Lower lobe of right lung (tissue), 2 donors: ENCODE data around the gene STAG1. TPM values are rescaled to one million over a fixed set of nuclear protein-coding genes. Genes with fewer than 3 reads are reported as not detected.

ENCODE experiments used
- ATAC-seq, 2 donors: fragments of 200-7000 bp; cut with Tn5 transposase; one replicate each; pipeline ENCODE4 v1.9.1; 2020 to 2022; ENCODE audit warnings: mild to moderate bottlenecking in 2 of 2, moderate library complexity in 2 of 2
- DNase-seq: peaks from one replicate; pipeline ENCODE4 v3.0.0-alpha.2; 2020
- H3K27ac ChIP-seq: fragments of 200-600 bp; one replicate; pipeline ENCODE4 v1.8.0; 2022
- H3K27me3 ChIP-seq: fragments of 200-600 bp; one replicate; pipeline ENCODE4 v1.8.0; 2022; ENCODE audit warnings: low read depth
- H3K36me3 ChIP-seq: fragments of 200-600 bp; one replicate; pipeline ENCODE4 v1.8.0; 2022; ENCODE audit warnings: mild to moderate bottlenecking
- H3K4me1 ChIP-seq: fragments of 200-600 bp; one replicate; pipeline ENCODE4 v1.8.0; 2022
- H3K4me3 ChIP-seq: fragments of 200-600 bp; one replicate; pipeline ENCODE4 v1.8.0; 2022; ENCODE audit warnings: mild to moderate bottlenecking
- H3K9me3 ChIP-seq: fragments of 200-600 bp; one replicate; pipeline ENCODE4 v1.8.0; 2022
- CTCF ChIP-seq: fragments of 200-600 bp; IDR thresholded peaks from one replicate; pipeline ENCODE4 v1.8.0; 2022; ENCODE audit warnings: antibody characterized with exemption, mild to moderate bottlenecking
- intact Hi-C: fragments of 100-400 bp; cut with DNase I; formaldehyde crosslinking; loops from one replicate; pipeline ENCODE4 v1.11.0; 2022
- total RNA-seq: library from RNA; stranded (reverse); fragmentation: NEBNext Ultra II Directional; extraction: Animal tissue kit (Norgen Biotek cat#: 25700); gene quantifications from one replicate; pipeline ENCODE4 v1.2.1, GENCODE V29; 2021
- donor health status: DM: no; HTN: yes; CAD: no; lungs with severe emphysema.

STAG1 gene
- total RNA-seq, 1 donor from 2014 or later: 41.3 TPM

GRCh38 chr3:136547293-136547692 lies 204.9 kb downstream of the STAG1 start:
- Histone ChIP-seq H3K36me3 (no peaks in the 10 kb centered on the region), H3K27me3 (no peaks in the 10 kb centered on the region), H3K4me3 (no peak overlapping the region), H3K4me1 (no peaks in the 10 kb centered on the region), H3K9me3 (no peaks in the 10 kb centered on the region), H3K27ac (no peak overlapping the region)
- DNase-seq (no peak), ATAC-seq (no peak)
- intact Hi-C loops: no loop called here
- no peak for TF ChIP-seq CTCF

- no peaks in the 10 kb centered on the region for H3K36me3 ChIP-seq
- H3K4me1 ChIP-seq: no peaks in the 10 kb centered on the region
- H3K4me3 ChIP-seq: no peak overlapping the region
- no peak for DNase-seq
- H3K27me3 ChIP-seq: no peaks in the 10 kb centered on the region
- H3K9me3 ChIP-seq: no peaks in the 10 kb centered on the region
- no peak for TF ChIP-seq CTCF
- no peak for ATAC-seq
- intact Hi-C loops: no loop called here
- H3K27ac ChIP-seq: no peak overlapping the region
Measured at GRCh38 chr3:136546720-136547119, 205.5 kb downstream of the STAG1 start.

DNA sequence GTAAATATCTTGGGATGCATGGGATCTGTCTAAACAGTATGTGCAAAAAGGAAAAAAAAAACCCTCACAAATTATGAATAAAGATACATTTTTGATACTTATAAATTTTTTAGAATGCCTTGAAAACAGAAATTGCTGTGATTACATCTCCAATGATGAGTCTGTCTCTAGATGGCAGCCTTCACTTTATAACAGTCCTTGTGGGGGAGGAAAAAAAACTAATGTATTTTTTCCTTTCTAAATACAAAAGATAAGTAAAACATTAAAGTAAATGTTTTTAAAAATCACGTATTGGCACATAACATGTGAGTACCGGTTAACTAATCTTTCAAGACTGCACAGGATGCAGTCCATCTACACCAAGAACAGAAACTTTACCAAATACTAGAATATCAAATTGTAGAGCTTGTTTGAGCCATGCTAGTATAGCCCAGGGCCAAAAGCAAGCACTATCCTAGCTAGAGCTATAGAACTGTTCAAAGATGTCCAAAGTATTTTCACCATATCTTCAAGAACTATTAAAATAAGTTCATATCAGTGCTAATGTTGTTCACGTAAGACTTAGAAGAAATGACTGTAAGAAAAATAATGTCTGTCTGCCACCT lies 206.4 kb downstream of the STAG1 start:
- H3K36me3 ChIP-seq: no peaks in the 10 kb centered on the region

DNA sequence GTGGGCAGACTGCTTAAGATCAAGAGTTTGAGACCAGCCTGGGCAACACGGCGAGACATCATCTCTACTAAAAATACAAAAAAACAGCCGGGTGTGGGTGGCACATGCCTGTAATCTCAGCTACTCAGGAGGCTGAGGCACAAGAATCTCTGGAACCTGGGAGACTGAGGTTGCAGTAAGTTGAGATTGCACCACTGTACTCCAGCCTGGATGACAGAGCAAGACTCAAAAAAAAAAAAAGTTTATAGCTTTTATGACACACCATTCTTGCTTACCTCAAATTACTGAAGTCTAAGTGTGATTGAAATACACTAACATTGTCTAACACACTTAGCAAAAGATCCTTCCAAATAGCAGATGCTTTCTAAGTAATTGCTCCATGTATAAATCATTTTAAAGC lies 207.6 kb downstream of the STAG1 start:
- H3K27ac ChIP-seq: no peak overlapping the region
- no peaks in the 10 kb centered on the region for H3K9me3 ChIP-seq
- H3K4me1 ChIP-seq: no peaks in the 10 kb centered on the region
- H3K36me3 ChIP-seq: no peaks in the 10 kb centered on the region
- no peak for ATAC-seq
- no peak for DNase-seq
- intact Hi-C loops: no loop called here
- TF ChIP-seq CTCF: no peak
- H3K4me3 ChIP-seq: no peak overlapping the region
- H3K27me3 ChIP-seq: no peaks in the 10 kb centered on the region

More for the DNA sequence above, 206.4 kb downstream of the STAG1 start:
- intact Hi-C loops: no loop called here
- TF ChIP-seq CTCF: peak; percentile 23
- H3K4me1 ChIP-seq: no peaks in the 10 kb centered on the region
- H3K27ac ChIP-seq: no peak overlapping the region
- no peaks in the 10 kb centered on the region for H3K27me3 ChIP-seq
- no peaks in the 10 kb centered on the region for H3K9me3 ChIP-seq
- DNase-seq (no peak), ATAC-seq (peak in 1 of 2 donors; percentile 46)
- no peak overlapping the region for H3K4me3 ChIP-seq

DNA sequence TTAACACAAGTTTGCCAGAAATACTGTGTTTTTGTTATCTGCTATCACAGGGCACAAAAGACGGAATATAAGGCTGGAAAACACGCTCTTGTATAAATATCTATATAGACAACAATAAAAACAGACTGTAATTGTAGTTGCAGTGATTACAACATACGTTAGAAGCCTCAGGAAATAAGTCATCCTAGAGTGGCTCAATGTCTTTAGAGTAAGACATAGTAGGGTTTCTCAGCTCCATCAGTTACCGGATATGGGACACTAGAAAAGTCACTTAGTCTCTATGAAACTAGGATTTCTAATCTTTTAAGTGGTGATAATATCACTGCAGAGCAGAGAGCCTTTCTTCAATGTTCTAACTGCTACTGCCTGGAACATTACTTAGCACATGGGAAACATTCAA lies 208.8 kb downstream of the STAG1 start:
- DNase-seq: no peak
- Histone ChIP-seq H3K4me3 (no peak overlapping the region), H3K36me3 (no peaks in the 10 kb centered on the region), H3K27ac (no peak overlapping the region), H3K27me3 (no peaks in the 10 kb centered on the region), H3K9me3 (no peaks in the 10 kb centered on the region), H3K4me1 (no peaks in the 10 kb centered on the region)
- intact Hi-C loops: no loop called here
- no peak for TF ChIP-seq CTCF
- ATAC-seq: peak in 1 of 2 donors; percentile 51
